GM18505 (cell line): ENCODE results near the gene CGN.
A peak's percentile ranks its signal among the peaks of the same experiment; 100 is the strongest.

Experiments
- ATAC-seq: cut with Tn5 transposase; IDR thresholded peaks from one replicate; pipeline ENCODE4 v1.9.1; 2021; ENCODE audit not compliant: unreplicated experiment
- POLR2A ChIP-seq: IDR thresholded peaks from 4 replicates; pipeline ENCODE4 v1.6.1; 2011; ENCODE audit warnings: borderline replicate concordance; ENCODE audit not compliant: insufficient read depth, insufficient read length; ENCODE audit errors: extremely low read depth

The CGN gene

GRCh38 chr1:151504252-151504651 is 6.9 kb upstream of the CGN start:
- TF ChIP-seq POLR2A = no peak
- ATAC-seq = no peak

GRCh38 chr1:151504759-151505158 is 6.4 kb upstream of the CGN start:
- ATAC-seq = no peak
- no peak for TF ChIP-seq POLR2A

DNA sequence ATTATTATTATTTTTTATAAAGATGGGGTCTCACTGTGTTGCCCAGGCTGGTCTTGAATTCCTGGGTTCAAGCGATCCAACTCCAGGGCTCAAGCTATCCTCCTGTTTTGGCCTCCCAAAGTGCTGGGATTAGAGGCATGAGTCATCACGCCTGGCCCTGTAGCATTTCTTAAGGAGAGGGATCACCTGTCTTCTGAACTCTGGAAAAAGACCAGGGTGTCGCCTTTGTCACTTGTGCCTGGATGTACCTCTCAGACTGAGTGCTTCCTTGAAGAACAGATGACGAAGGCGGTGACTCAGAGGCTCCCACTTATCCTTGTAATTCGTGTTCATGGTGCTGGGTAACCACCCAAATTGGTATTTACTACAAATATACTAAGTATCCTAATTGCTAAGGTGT is 2.4 kb upstream of the CGN start:
- no peak for ATAC-seq
- no peak for TF ChIP-seq POLR2A

DNA sequence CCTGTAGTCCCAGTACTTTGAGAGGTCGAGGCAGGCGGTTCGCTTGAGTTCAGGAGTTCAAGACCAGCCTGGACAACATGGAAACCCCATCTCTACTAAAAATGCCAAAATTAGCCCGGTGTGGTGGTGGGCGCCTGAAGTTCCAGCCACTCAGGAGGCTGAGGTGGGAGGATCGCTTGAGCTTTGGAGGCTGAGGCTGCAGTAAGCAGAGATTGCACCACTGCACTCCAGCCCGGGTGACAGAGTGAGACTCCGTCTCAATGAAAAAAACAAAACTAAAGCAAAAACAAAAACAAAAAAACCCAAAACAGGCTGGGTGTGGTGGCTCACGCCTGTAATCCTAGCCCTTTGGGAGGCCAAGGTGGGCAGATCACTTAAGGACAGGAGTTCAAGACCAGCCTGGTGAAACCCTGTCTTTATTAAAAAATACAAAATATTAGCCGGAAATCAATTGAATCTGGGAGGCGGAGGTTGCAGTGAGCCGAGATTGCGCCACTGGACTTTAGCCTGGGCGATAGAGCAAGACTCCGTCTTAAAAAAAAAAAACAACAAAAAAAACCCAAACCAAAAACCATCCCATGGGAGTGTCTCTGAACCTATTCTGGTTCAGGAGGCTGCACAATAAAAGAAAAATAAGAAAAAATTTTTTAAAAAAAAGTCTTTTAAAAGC is 1.7 kb upstream of the CGN start:
- no peak for ATAC-seq
- no peak for TF ChIP-seq POLR2A

GRCh38 chr1:151510020-151510405 is 1.2 kb upstream of the CGN start:
- TF ChIP-seq POLR2A = no peak
- ATAC-seq = no peak

- no peak for ATAC-seq
- TF ChIP-seq POLR2A = no peak
Observed at GRCh38 chr1:151510614-151510956, 602 bp upstream of the CGN start.

DNA sequence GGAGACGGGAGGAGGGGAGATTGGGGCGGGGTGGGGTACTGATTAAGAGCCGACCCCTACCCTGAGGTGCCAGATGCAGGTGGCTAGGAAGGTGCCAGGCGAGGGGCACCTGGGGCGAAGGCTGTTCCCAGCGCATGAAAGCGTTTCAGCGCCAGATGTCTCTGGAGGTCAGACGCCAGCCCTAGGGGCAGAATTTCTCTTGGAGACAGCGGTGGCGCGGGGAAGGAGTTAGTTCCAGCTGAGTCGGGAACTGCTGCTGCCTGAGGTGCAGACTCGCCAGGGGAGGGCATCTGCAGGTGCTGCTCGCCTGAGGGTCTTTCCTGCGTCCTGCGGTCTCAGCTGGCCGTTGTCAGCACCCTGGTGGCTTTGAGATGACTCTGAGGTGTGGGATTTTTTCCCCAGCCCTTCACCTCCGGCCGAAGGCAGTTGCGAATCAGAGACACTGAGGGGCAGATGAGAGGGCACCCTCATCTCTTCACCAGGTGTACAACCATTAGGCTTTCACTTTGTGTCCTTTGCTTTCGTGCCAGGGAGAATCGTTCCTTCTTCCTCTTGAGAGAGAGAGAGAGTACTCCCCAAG is 539 bp downstream of the CGN start:
- peak; percentile 15 for ATAC-seq

DNA sequence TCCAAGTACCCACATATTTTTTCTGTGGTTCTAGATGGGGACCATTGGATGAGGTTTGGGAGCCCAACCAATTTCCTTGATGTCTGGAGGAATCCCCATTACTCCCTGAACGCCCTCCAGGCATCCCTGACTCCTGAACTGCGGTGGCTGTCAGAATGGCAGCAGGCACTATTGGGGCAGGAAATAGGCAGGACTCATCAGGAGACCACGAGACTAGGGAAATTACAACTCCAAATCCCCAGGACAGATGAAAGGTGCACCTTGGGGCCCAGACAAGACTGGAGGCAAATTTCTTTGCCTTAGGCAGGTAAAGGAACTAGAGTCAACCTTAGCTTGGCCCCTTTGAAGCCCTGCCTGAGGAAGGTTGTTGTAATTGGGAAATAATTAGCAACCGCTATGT is 1.1 kb downstream of the CGN start:
- no peak for ATAC-seq
- no peak for TF ChIP-seq POLR2A

More for the DNA sequence above, 539 bp downstream of the CGN start:
- TF ChIP-seq POLR2A = no peak

DNA sequence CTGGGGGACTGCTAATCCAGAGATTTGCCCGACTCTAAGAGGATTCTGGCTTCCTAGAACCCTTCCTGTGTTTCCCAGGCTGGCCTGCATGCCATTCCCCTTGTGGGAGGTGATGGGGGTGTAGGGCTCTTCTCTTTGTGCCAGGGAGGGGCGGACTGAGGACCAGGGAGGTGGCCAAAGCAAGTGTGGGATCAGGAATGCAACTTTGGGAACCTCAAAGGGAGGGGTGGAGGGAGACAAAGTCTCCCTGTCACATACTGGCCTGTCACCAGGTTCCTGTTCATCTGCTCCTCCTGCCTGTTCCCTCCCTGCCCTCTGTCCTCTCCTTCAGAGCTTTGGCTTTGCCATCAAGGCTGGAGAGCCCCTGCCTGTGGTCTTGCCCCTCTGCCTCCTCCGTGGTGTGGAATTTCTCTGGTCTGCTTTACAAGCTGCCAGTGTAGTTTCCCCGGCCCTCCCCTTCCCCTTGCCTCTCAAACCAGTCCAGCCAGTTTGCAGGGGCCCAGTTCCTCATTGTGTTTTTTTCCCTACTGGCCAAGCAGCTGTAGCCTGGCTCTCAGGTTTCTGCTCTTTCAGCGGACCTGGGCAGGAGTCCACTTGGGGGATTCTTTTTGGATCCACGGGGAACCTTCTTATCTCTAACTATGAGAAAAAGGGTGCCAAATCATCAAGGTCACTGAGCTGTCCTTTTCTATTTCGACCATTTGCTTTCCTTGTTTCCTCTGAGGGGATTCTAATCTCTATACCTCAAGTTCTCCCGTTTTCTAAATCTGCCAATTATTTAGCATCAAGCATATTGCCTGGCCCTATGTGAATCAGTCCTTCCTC is 1.8 kb downstream of the CGN start:
- no peak for TF ChIP-seq POLR2A
- ATAC-seq = no peak

- no peak for ATAC-seq
- no peak for TF ChIP-seq POLR2A
Observed at GRCh38 chr1:151513626-151514121, 2.5 kb downstream of the CGN start.

DNA sequence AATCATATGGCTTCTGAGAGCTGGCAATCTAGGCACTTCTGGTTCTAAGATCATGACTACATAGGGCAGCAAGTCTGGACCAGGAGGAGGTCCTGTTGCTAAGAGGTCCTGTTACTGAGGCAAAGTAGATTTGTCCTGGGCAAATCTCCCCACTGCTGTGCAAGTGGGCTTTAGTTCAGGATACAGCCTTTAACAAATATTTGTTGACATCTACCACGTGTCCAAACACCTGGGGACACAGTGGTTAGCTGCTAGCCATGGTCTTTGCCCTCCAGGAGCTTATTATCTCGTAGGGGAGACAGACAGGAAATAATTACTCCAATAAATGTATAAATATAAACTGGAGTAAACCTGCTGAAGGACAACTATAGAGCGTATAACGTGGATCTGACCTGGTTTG is 3.2 kb downstream of the CGN start:
- no peak for ATAC-seq

GRCh38 chr1:151515265-151515664 is 4.1 kb downstream of the CGN start:
- no peak for ATAC-seq

More for the DNA sequence above, 3.2 kb downstream of the CGN start:
- no peak for TF ChIP-seq POLR2A

GRCh38 chr1:151516031-151516511 is 4.9 kb downstream of the CGN start:
- no peak for ATAC-seq

More at GRCh38 chr1:151515265-151515664, 4.1 kb downstream of the CGN start:
- no peak for TF ChIP-seq POLR2A

More at GRCh38 chr1:151516031-151516511, 4.9 kb downstream of the CGN start:
- no peak for TF ChIP-seq POLR2A
